ENCODE measurements around the gene ELOVL6. TPM values are rescaled to one million over a fixed set of nuclear protein-coding genes. Genes with fewer than 3 reads are reported as not detected.
A peak's percentile ranks its signal among the peaks of the same experiment; 100 is the strongest.

ELOVL6 gene
- total and polyA plus RNA-seq, 3 experiments from 2014 or later: 3.9 to 5.5 (median 4.3) TPM

DNA sequence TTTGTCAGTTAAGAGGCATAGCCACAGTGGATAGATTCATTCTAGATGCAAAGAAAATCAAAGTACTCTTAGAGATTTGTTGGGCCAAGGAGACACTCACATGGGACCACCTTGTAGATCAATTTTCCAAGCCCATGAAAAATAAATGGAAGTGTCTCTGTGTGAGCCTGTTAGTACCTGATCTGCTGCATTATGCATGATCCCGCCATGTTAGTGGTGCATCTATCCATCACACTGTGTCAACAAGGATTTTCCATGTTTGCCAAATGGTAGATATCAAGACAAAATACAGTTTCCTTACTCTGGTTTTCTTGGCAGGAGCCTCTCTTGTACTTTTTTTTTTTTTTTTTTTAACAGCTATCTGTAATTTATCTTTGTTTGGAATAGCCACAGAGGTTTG, 173.4 kb downstream of the ELOVL6 start:
- Mint-ChIP-seq H3K27me3 (peaks cover 9 to 18% of the 10 kb centered on the region in 2 donors), H3K27ac (no peak overlapping the region), H3K4me1 (peaks cover 0 to 3% (median 3%) of the 10 kb centered on the region in 3 donors), H3K36me3 (no peaks in the 10 kb centered on the region), H3K9me3 (no peaks in the 10 kb centered on the region), H3K4me3 (no peak overlapping the region)
- Histone ChIP-seq H3K9me3 (ENCODE audit: low read length) (no peaks in the 10 kb centered on the region), H3K36me3 (ENCODE audit: insufficient read depth, low read length) (no peaks in the 10 kb centered on the region), H3K27me3 (ENCODE audit: insufficient read depth, low read length, poor library complexity, severe bottlenecking) (no peaks in the 10 kb centered on the region), H3K4me3 (ENCODE audit: low read length) (no peak overlapping the region), H3K27ac (ENCODE audit: low read depth, low read length) (no peak overlapping the region), H3K4me1 (ENCODE audit: insufficient read depth, low read length) (no peaks in the 10 kb centered on the region)
- ChIA-PET CTCF (no interaction called here), POLR2A (no interaction called here)
- DNase-seq: no peak

DNA sequence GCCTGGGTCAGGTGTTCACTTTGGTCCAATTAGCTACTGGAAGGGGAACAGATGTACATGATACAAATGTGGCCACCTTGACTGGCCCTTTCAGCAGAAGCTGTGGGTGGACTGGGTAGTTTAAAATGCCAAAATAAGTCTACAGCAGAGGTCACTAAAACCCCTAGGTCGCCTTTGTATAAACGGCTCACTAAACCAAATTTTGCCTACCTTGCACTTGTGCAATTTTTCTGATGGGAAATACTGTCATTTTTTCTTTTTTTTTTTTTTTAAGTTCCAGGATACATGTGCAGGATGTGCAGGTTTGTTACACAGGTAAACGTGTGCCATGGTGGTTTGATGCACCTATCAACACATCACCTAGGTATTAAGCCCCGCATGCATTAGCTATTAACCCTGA, 176.0 kb downstream of the ELOVL6 start:
- no peaks in the 10 kb centered on the region for H3K9me3 ChIP-seq (ENCODE audit: low read length)
- POLR2A ChIA-PET: no interaction called here
- H3K27me3 ChIP-seq (ENCODE audit: insufficient read depth, low read length, poor library complexity, severe bottlenecking): no peaks in the 10 kb centered on the region
- H3K4me1 ChIP-seq (ENCODE audit: insufficient read depth, low read length): no peaks in the 10 kb centered on the region
- Mint-ChIP-seq H3K27me3 (peaks cover 4 to 5% of the 10 kb centered on the region in 2 donors), H3K27ac (no peak overlapping the region), H3K36me3 (no peaks in the 10 kb centered on the region), H3K4me3 (no peak overlapping the region), H3K9me3 (no peaks in the 10 kb centered on the region), H3K4me1 (peaks cover 3 to 18% (median 17%) of the 10 kb centered on the region in 3 donors)
- no peak overlapping the region for H3K27ac ChIP-seq (ENCODE audit: low read depth, low read length)
- CTCF ChIA-PET: no interaction called here
- no peak for DNase-seq
- no peaks in the 10 kb centered on the region for H3K36me3 ChIP-seq (ENCODE audit: insufficient read depth, low read length)
- H3K4me3 ChIP-seq (ENCODE audit: low read length): no peak overlapping the region

DNA sequence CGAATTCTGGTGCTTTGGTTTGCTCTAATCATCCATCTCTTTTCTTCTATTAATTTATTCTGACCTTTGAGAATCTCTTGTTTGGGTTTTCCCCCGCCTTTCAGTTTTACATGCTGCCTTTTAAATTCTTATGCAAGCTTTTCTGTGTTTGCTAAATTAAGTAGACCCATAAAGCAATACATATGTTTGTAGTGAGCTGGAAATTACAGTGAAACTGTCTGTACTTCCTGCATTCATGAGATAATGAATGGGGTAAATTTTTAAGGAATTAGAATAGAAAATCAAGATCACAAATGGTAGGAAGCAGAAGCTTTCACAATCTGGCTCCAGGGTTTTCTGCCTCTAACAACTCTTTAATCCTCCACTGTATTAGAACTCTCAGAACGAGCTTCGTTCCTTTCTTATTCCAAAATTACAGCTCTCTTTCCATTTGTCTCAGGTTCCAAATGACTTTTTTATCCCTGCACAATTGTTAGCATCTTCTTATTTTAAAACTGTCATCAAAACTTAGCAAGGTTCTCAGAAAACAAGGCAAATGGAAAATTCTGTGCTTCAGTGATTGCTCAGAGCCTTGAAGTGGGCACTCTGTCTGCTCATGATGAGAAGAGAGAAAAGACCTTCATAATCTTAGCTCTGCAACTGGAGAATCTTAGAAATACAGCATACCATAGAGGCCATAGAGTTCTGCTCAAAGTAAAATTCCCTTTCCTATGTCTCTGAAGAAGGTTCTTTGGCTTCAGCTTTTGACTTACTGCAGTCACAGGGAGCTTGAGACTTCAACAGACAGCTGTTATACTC, 177.6 kb downstream of the ELOVL6 start:
- H3K27me3 Mint-ChIP-seq: peaks cover 0 to 2% of the 10 kb centered on the region in 2 donors
- POLR2A ChIA-PET: no interaction called here
- peak overlapping the region in 1 of 8 donors; percentile 64 for H3K27ac Mint-ChIP-seq
- H3K9me3 Mint-ChIP-seq: peaks cover 0 to 7% (median 2%) of the 10 kb centered on the region in 5 donors
- Histone ChIP-seq H3K36me3 (ENCODE audit: insufficient read depth, low read length) (no peaks in the 10 kb centered on the region), H3K4me3 (ENCODE audit: low read length) (no peak overlapping the region), H3K27ac (ENCODE audit: low read depth, low read length) (no peak overlapping the region), H3K27me3 (ENCODE audit: insufficient read depth, low read length, poor library complexity, severe bottlenecking) (no peaks in the 10 kb centered on the region), H3K4me1 (ENCODE audit: insufficient read depth, low read length) (no peaks in the 10 kb centered on the region), H3K9me3 (ENCODE audit: low read length) (no peaks in the 10 kb centered on the region)
- peaks cover 3 to 18% (median 17%) of the 10 kb centered on the region in 3 donors for H3K4me1 Mint-ChIP-seq
- peaks cover 0 to 7% (median 0%) of the 10 kb centered on the region in 3 donors for H3K36me3 Mint-ChIP-seq
- no peak for DNase-seq
- CTCF ChIA-PET: interaction anchor here (0.6 to 1.6 kb wide), 6 partner anchors 12 to 495 kb away, joined by 3 to 5 read pairs (median 4); no protein-coding TSS in a partner anchor
- H3K4me3 Mint-ChIP-seq: no peak overlapping the region

DNA sequence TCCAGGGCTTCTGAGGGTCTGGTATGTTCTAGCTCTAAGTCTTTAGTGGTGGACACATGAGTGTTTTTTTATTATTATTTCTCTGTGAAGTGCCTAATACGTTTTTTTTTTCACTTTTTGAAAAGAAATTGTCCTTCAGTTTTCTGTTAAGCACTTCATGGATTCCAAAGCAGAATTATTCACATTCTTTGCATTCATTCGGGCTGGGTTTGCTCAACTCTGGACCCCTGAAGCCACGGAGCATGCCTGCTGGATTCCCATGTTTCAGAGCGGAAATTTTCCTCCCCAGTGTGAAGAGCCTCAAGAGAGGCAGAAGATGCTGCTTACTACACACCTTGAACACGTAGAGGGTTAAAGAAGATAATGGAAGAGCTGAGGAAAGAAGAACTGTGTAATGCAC, 178.3 kb downstream of the ELOVL6 start:
- POLR2A ChIA-PET: no interaction called here
- Mint-ChIP-seq H3K27ac (peak overlapping the region in 2 of 8 donors; percentile 48 to 70), H3K4me3 (no peak overlapping the region)

DNA sequence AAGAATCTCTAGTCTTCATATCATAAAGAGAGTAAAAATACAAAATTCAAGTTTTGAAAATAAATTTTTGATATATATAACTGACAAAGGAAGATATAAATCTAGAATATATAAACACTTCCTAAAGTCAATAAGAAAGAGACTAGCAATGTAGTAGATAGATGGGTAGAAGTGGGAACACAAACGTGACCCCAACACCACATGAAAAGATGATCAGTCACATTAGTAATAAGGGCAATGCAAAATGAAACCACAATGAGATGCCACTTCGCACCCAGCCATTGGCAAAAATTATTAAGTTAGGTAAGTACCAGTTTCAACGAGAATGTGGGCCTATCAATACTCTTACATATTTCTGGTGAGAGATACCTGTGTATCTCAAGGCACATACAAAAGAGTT, 179.3 kb downstream of the ELOVL6 start:
- H3K4me1 ChIP-seq (ENCODE audit: insufficient read depth, low read length): no peaks in the 10 kb centered on the region
- peaks cover 0 to 7% (median 2%) of the 10 kb centered on the region in 5 donors for H3K9me3 Mint-ChIP-seq
- H3K36me3 ChIP-seq (ENCODE audit: insufficient read depth, low read length): no peaks in the 10 kb centered on the region
- peaks cover 0 to 3% of the 10 kb centered on the region in 2 donors for H3K27me3 Mint-ChIP-seq
- CTCF ChIA-PET: interaction anchor here (0.7 to 1.1 kb wide), 3 partner anchors 14 to 30 kb away, joined by 3 to 6 read pairs (median 5); no protein-coding TSS in a partner anchor
- peaks cover 3 to 18% (median 17%) of the 10 kb centered on the region in 3 donors for H3K4me1 Mint-ChIP-seq
- peaks cover 0 to 7% (median 0%) of the 10 kb centered on the region in 3 donors for H3K36me3 Mint-ChIP-seq
- no peak overlapping the region for H3K4me3 ChIP-seq (ENCODE audit: low read length)
- H3K9me3 ChIP-seq (ENCODE audit: low read length): no peaks in the 10 kb centered on the region
- H3K4me3 Mint-ChIP-seq: no peak overlapping the region
- POLR2A ChIA-PET: no interaction called here
- H3K27ac Mint-ChIP-seq: no peak overlapping the region
- H3K27ac ChIP-seq (ENCODE audit: low read depth, low read length): no peak overlapping the region
- H3K27me3 ChIP-seq (ENCODE audit: insufficient read depth, low read length, poor library complexity, severe bottlenecking): no peaks in the 10 kb centered on the region
- DNase-seq: no peak

More for the DNA sequence above, 178.3 kb downstream of the ELOVL6 start:
- no peaks in the 10 kb centered on the region for H3K27me3 ChIP-seq (ENCODE audit: insufficient read depth, low read length, poor library complexity, severe bottlenecking)
- CTCF ChIA-PET: interaction anchor here (0.7 to 1.6 kb wide), 6 partner anchors 15 to 496 kb away, joined by 3 to 5 read pairs (median 4); no protein-coding TSS in a partner anchor
- H3K27ac ChIP-seq (ENCODE audit: low read depth, low read length): no peak overlapping the region
- H3K4me1 ChIP-seq (ENCODE audit: insufficient read depth, low read length): no peaks in the 10 kb centered on the region
- Mint-ChIP-seq H3K36me3 (peaks cover 0 to 7% (median 0%) of the 10 kb centered on the region in 3 donors), H3K4me1 (peaks cover 3 to 18% (median 17%) of the 10 kb centered on the region in 3 donors), H3K27me3 (no peaks in the 10 kb centered on the region), H3K9me3 (peaks cover 0 to 7% (median 2%) of the 10 kb centered on the region in 5 donors)
- H3K9me3 ChIP-seq (ENCODE audit: low read length): no peaks in the 10 kb centered on the region
- DNase-seq: no peak
- no peaks in the 10 kb centered on the region for H3K36me3 ChIP-seq (ENCODE audit: insufficient read depth, low read length)
- H3K4me3 ChIP-seq (ENCODE audit: low read length): no peak overlapping the region

DNA sequence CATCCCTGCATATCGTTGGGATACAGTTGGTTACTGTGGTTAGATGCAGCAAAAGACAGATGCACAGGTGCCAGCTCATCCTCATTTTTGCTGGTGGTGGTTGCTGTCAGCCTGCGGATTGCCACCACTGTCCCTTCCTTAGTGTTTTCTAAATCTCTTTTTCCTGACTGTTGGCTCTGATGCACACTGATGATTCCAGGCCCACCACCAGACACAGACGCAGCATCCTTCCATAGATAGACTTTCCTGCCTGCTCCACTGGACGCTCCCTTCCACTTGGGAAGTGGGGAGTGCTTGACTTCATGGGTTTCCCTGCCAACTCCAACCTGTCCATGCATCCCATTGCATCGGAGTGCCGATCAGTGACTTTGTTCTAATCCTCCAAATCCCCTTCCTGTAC, 184.2 kb downstream of the ELOVL6 start:
- CTCF ChIA-PET: interaction anchor here (1.2 to 1.3 kb wide), 2 partner anchors 16 to 20 kb away, joined by 3 read pairs; no protein-coding TSS in a partner anchor

DNA sequence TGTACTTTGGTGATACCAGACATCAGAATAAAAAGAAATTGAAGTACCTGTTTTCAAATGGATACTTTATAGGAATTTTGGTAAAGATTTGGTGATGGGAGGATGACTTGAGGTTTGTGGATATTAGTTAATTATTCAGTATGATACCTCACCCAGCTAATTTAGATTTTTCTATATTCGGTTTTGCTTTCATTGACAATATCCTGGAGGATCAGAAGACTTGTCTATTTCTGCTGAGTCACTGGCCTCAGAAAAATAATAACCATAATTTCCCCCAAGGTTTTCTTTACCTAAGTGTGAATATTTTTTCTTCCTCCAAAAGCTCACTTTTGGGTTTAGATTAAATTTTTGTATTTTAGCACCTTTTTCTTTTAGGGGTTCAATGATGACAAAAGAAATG, 185.5 kb downstream of the ELOVL6 start:
- peaks cover 3 to 18% of the 10 kb centered on the region in 2 donors for H3K27me3 Mint-ChIP-seq
- H3K4me3 ChIP-seq (ENCODE audit: low read length): no peak overlapping the region
- no peak overlapping the region for H3K27ac Mint-ChIP-seq
- no peaks in the 10 kb centered on the region for H3K4me1 Mint-ChIP-seq
- no peak for DNase-seq
- no peaks in the 10 kb centered on the region for H3K9me3 ChIP-seq (ENCODE audit: low read length)
- H3K27ac ChIP-seq (ENCODE audit: low read depth, low read length): no peak overlapping the region
- ChIA-PET CTCF (no interaction called here), POLR2A (no interaction called here)
- H3K36me3 ChIP-seq (ENCODE audit: insufficient read depth, low read length): no peaks in the 10 kb centered on the region
- no peaks in the 10 kb centered on the region for H3K4me1 ChIP-seq (ENCODE audit: insufficient read depth, low read length)
- peaks cover 0 to 7% (median 0%) of the 10 kb centered on the region in 3 donors for H3K36me3 Mint-ChIP-seq
- H3K4me3 Mint-ChIP-seq: no peak overlapping the region
- H3K27me3 ChIP-seq (ENCODE audit: insufficient read depth, low read length, poor library complexity, severe bottlenecking): no peaks in the 10 kb centered on the region
- H3K9me3 Mint-ChIP-seq: peaks cover 0 to 7% (median 2%) of the 10 kb centered on the region in 5 donors

More for the DNA sequence above, 184.2 kb downstream of the ELOVL6 start:
- Histone ChIP-seq H3K4me3 (ENCODE audit: low read length) (no peak overlapping the region), H3K36me3 (ENCODE audit: insufficient read depth, low read length) (no peaks in the 10 kb centered on the region), H3K9me3 (ENCODE audit: low read length) (no peaks in the 10 kb centered on the region), H3K4me1 (ENCODE audit: insufficient read depth, low read length) (no peaks in the 10 kb centered on the region), H3K27ac (ENCODE audit: low read depth, low read length) (no peak overlapping the region), H3K27me3 (ENCODE audit: insufficient read depth, low read length, poor library complexity, severe bottlenecking) (no peaks in the 10 kb centered on the region)
- POLR2A ChIA-PET: no interaction called here
- Mint-ChIP-seq H3K4me1 (peaks cover 3 to 10% (median 8%) of the 10 kb centered on the region in 3 donors), H3K9me3 (peaks cover 0 to 7% (median 2%) of the 10 kb centered on the region in 5 donors), H3K36me3 (peaks cover 0 to 7% (median 0%) of the 10 kb centered on the region in 3 donors), H3K27me3 (peaks cover 3 to 18% of the 10 kb centered on the region in 2 donors), H3K27ac (no peak overlapping the region), H3K4me3 (no peak overlapping the region)
- no peak for DNase-seq

DNA sequence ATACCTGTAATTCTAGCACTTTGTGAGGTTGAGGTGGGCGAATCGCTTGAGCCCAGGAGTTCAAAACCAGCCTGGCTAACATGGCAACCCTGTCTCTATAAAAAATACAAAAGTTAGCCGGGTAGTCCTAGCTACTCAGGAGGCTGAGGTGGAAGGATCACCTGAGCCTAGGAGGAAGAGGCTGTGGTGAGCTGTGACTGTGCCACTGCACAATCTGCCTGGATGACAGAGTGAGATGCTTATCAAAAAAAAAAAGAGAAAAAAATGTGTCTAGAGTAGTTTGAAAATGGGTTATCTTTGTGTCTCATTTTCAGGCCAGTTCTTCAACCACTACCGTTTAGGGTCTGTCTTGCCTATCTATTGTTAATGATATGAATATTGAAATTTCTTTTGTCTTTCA, 187.6 kb downstream of the ELOVL6 start:
- no peak overlapping the region for H3K4me3 ChIP-seq (ENCODE audit: low read length)
- H3K36me3 ChIP-seq (ENCODE audit: insufficient read depth, low read length): no peaks in the 10 kb centered on the region
- H3K9me3 ChIP-seq (ENCODE audit: low read length): no peaks in the 10 kb centered on the region
- no peaks in the 10 kb centered on the region for H3K4me1 ChIP-seq (ENCODE audit: insufficient read depth, low read length)
- Mint-ChIP-seq H3K27me3 (peaks cover 3 to 18% of the 10 kb centered on the region in 2 donors), H3K27ac (no peak overlapping the region), H3K4me3 (no peak overlapping the region), H3K36me3 (no peaks in the 10 kb centered on the region), H3K9me3 (no peaks in the 10 kb centered on the region), H3K4me1 (no peaks in the 10 kb centered on the region)
- H3K27ac ChIP-seq (ENCODE audit: low read depth, low read length): no peak overlapping the region
- POLR2A ChIA-PET: no interaction called here
- no peak for DNase-seq
- no peaks in the 10 kb centered on the region for H3K27me3 ChIP-seq (ENCODE audit: insufficient read depth, low read length, poor library complexity, severe bottlenecking)
- CTCF ChIA-PET: interaction anchor here (0.9 to 2.6 kb wide), 3 partner anchors 12 to 505 kb away, joined by 3 to 10 read pairs (median 8); no protein-coding TSS in a partner anchor
